Neural crest cell (in vitro differentiated cells): ENCODE measurements around the gene WDR4. TPM values are rescaled to one million over a fixed set of nuclear protein-coding genes. Genes with fewer than 3 reads are reported as not detected.
A peak's percentile ranks its signal among the peaks of the same experiment; 100 is the strongest.
"Not testable (repeated sequence)": the region's sequence is repeated elsewhere in the genome, so short reads cannot be mapped to it uniquely, and the experiment has no call there.

Source experiments
- DNase-seq: peaks from one replicate; pipeline ENCODE4 v3.0.0; 2021; ENCODE audit warnings: low read depth, mixed read lengths, low spot score
- H3K27ac Mint-ChIP-seq: one replicate; pipeline ENCODE4 v1.8.0; 2021; ENCODE audit warnings: mild to moderate bottlenecking, mixed read lengths; ENCODE audit not compliant: unreplicated experiment
- H3K27me3 Mint-ChIP-seq: 2 replicates; pipeline ENCODE4 v1.8.0; 2021; ENCODE audit warnings: low read depth, mild to moderate bottlenecking, mixed read lengths
- H3K36me3 Mint-ChIP-seq: 2 replicates; pipeline ENCODE4 v1.8.0; 2021; ENCODE audit warnings: low read depth, mild to moderate bottlenecking, mixed read lengths
- H3K4me1 Mint-ChIP-seq: 2 replicates; pipeline ENCODE4 v1.8.0; 2021; ENCODE audit warnings: mixed read lengths
- H3K4me3 Mint-ChIP-seq: one replicate; pipeline ENCODE4 v1.8.0; 2021; ENCODE audit warnings: mild to moderate bottlenecking, mixed read lengths
- H3K9me3 Mint-ChIP-seq: 2 replicates; pipeline ENCODE4 v1.8.0; 2021; ENCODE audit warnings: mixed read lengths
- CTCF ChIP-seq: fragments of 200-600 bp; sonication (generic); conservative IDR thresholded peaks from 2 replicates; pipeline ENCODE4 v1.5.0; 2021; ENCODE audit warnings: antibody characterized with exemption, mild to moderate bottlenecking
- total RNA-seq: library from RNA; stranded (reverse); gene quantifications from 2 replicates; pipeline ENCODE4 v1.2.1, GENCODE V29; 2021

WDR4 gene
- total RNA-seq, 1 donor from 2014 or later, result 38.0 TPM

- peaks cover 10% of the 10 kb centered on the region for H3K36me3 Mint-ChIP-seq
- no peak overlapping the region for H3K27ac Mint-ChIP-seq
- H3K4me3 Mint-ChIP-seq, result no peak overlapping the region
- no peak for DNase-seq
- no peak for TF ChIP-seq CTCF
- H3K9me3 Mint-ChIP-seq, result no peaks in the 10 kb centered on the region
- H3K27me3 Mint-ChIP-seq, result no peaks in the 10 kb centered on the region
- H3K4me1 Mint-ChIP-seq, result peaks cover 1% of the 10 kb centered on the region
Measured at GRCh38 chr21:42850463-42850862, 28.9 kb downstream of the WDR4 start.

DNA sequence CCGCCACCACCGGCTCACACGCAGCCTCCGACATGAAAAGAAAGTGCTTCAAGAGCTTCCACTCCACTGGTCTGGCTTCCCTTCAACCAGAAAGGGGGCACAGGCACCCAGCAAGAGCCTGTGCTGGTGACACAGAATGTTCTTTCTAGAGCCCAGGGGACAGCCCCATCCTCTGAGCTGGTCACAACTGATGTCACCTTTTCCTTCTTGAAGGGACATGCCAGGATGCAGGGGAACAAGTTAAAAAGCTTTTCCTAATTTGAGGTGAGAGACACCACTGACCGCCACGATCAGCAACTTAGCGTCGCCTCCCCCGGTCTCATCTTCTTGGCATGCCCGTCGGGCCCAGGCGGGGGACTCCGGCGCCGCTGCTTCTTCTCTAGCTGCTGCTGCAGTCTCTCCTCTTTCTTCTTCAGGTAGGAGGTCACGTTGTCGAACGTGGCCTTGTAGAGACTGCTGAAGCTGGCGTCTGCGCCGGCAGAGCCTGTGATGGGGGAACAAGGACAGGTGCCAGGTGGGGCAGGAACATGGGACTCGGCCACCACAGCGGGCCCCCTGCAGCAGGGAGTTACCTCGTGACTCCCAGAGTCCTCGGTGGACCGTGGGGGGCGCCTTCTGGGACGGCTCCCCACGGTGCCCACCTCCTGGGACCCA lies 29.5 kb downstream of the WDR4 start:
- H3K27ac Mint-ChIP-seq, result no peak overlapping the region

GRCh38 chr21:42848932-42849758 lies 30.2 kb downstream of the WDR4 start:
- no peak for TF ChIP-seq CTCF
- Mint-ChIP-seq H3K36me3 (peaks cover 14% of the 10 kb centered on the region), H3K9me3 (no peaks in the 10 kb centered on the region), H3K27me3 (no peaks in the 10 kb centered on the region), H3K27ac (peak overlapping the region; percentile 78), H3K4me1 (peaks cover 7% of the 10 kb centered on the region), H3K4me3 (no peak overlapping the region)
- no peak for DNase-seq

More for the DNA sequence above, 29.5 kb downstream of the WDR4 start:
- TF ChIP-seq CTCF, result no peak
- no peaks in the 10 kb centered on the region for H3K9me3 Mint-ChIP-seq
- H3K4me3 Mint-ChIP-seq, result no peak overlapping the region
- no peak for DNase-seq
- peaks cover 14% of the 10 kb centered on the region for H3K36me3 Mint-ChIP-seq
- H3K4me1 Mint-ChIP-seq, result peaks cover 7% of the 10 kb centered on the region
- H3K27me3 Mint-ChIP-seq, result no peaks in the 10 kb centered on the region

DNA sequence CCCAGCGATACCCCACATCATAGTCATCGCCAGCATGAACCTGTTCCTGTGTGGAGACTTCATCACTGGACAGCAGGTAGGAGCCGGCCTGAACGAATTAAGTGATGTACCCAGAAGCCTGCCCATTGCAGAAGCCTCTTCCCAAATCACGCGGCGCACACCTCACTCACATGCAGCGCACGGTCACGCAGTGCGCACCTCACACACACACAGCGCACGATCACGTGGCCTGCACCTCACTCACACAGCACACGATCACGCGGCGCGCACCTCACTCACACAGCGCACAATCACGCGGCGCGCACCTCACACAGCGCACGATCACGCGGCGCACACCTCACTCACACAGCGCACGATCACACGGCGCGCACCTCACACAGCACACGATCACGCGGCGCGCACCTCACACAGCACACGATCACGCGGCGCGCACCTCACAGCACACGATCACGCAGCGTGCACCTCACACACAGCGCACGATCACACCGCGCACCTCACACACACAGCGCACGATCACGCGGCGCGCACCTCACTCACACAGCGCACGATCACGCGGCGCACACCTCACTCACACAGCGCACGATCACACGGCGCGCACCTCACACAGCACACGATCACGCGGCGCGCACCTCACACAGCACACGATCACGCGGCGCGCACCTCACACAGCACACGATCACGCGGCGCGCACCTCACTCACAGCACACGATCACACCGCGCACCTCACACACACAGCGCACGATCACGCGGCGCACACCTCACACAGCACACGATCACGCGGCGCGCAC lies 31.0 kb downstream of the WDR4 start:
- not testable (repeated sequence) for DNase-seq, H3K27me3 Mint-ChIP-seq, H3K4me3 Mint-ChIP-seq, H3K4me1 Mint-ChIP-seq, H3K9me3 Mint-ChIP-seq
- Mint-ChIP-seq H3K27ac (peak overlapping the region; percentile 78), H3K36me3 (peaks cover 14% of the 10 kb centered on the region)

DNA sequence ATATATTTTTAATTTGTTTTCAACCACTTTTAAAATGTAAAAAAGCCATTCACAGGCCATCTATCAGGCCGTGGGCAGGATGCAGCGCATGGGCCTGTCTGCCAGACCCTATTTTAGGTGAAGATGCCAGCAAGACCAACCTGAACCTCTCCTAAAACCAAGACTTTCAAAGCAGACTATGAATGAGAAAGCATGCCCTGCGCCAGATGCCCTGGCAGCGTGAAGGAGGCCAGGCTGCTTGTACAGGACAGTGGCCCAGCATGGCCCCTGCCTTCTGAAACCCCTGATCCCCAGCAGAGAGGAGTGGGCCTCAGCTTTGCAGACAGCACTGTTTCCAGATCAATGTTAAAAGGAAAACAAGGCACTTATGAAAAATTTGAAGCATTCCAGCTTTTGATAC lies 31.6 kb downstream of the WDR4 start:
- peaks cover 7% of the 10 kb centered on the region for H3K4me1 Mint-ChIP-seq
- H3K27me3 Mint-ChIP-seq, result no peaks in the 10 kb centered on the region
- TF ChIP-seq CTCF, result no peak
- no peak for DNase-seq
- peaks cover 19% of the 10 kb centered on the region for H3K36me3 Mint-ChIP-seq
- peak overlapping the region; percentile 78 for H3K27ac Mint-ChIP-seq
- no peaks in the 10 kb centered on the region for H3K9me3 Mint-ChIP-seq
- no peak overlapping the region for H3K4me3 Mint-ChIP-seq
